C4-2B (cell line): Measurements from ENCODE around the gene TYROBP.

Experiments
- CTCF ChIP-seq: fragments of 450-650 bp; conservative IDR thresholded peaks from 2 replicates; pipeline ENCODE4 v1.5.1; 2017; ENCODE audit warnings: mild to moderate bottlenecking
- ZFX ChIP-seq: fragments of 450-650 bp; IDR thresholded peaks from 2 replicates; pipeline ENCODE4 v1.6.1; 2017

- TF ChIP-seq CTCF (no peak), ZFX (no peak)
Observed at GRCh38 chr19:35870798-35871197, 37.3 kb downstream of the TYROBP start.
